Activated CD4-positive, alpha-beta memory T cell treated with anti-CD3 and anti-CD28 coated beads for 36 hours (primary cell): Measurements from ENCODE around the gene COX10. TPM values are rescaled to one million over a fixed set of nuclear protein-coding genes. Genes with fewer than 3 reads are reported as not detected.

ENCODE experiments used
- CTCF ChIA-PET: fragments of 350-600 bp; sonication (Branson Sonifier 250); formaldehyde crosslinking; loops from one replicate; lab custom pipeline; 2021; ENCODE audit warnings: antibody characterized with exemption, inconsistent platforms; lab: Charles Lee
- POLR2A ChIA-PET: fragments of 350-600 bp; sonication (Branson Sonifier 250); formaldehyde crosslinking; loops from one replicate; lab custom pipeline; 2021; ENCODE audit warnings: antibody characterized with exemption; lab: Charles Lee
- DNase-seq: peaks from one replicate; pipeline ENCODE4 v3.0.0-alpha.2; 2020
- H3K27ac Mint-ChIP-seq: one replicate; pipeline ENCODE4 v1.8.0; 2021; ENCODE audit warnings: mixed read lengths
- H3K27me3 Mint-ChIP-seq: one replicate; pipeline ENCODE4 v1.8.0; 2021; ENCODE audit warnings: mixed read lengths
- H3K36me3 Mint-ChIP-seq: one replicate; pipeline ENCODE4 v1.8.0; 2021; ENCODE audit warnings: mixed read lengths
- H3K4me1 Mint-ChIP-seq: one replicate; pipeline ENCODE4 v1.8.0; 2021; ENCODE audit warnings: low read depth, mixed read lengths
- H3K4me3 Mint-ChIP-seq: one replicate; pipeline ENCODE4 v1.8.0; 2021; ENCODE audit warnings: mild to moderate bottlenecking, mixed read lengths
- H3K9me3 Mint-ChIP-seq: one replicate; pipeline ENCODE4 v1.8.0; 2021; ENCODE audit warnings: mixed read lengths
- intact Hi-C: fragments of 100-400 bp; cut with micrococcal nuclease; formaldehyde crosslinking; loops from one replicate; pipeline ENCODE4 v1.15.1; 2023
- total RNA-seq, 2 experiments: library from RNA; stranded (reverse); gene quantifications; one replicate each; pipeline ENCODE4 v1.2.3, GENCODE V29; 2021

Gene COX10
- total RNA-seq, 2 experiments from 2014 or later: 22.9 to 23.6 TPM

DNA sequence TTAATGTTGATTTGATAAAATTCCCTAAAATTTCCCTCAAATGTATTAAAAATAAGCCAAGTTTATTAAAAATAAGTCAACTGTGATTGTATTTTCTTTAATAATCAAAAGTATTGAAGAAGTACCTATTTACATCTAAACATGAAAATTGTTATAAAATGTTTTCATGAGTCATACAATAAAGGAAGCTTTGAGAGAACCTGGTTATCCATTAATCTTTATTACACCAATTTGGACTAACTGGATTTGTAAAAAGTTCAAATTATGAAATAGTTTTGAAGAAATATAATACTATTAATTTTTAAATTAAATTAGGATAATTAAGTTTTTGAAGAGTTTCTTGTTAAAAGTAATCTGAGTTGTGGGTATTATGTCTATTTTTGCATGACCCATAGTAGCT is 63.8 kb downstream of the COX10 start:
- Mint-ChIP-seq H3K4me1 (peaks cover 17% of the 10 kb centered on the region), H3K36me3 (peaks cover 4% of the 10 kb centered on the region), H3K9me3 (no peaks in the 10 kb centered on the region), H3K27ac (no peak overlapping the region), H3K4me3 (no peak overlapping the region), H3K27me3 (no peaks in the 10 kb centered on the region)
- CTCF ChIA-PET: no interaction called here
- no peak for DNase-seq
- intact Hi-C loops: no loop called here
- POLR2A ChIA-PET: interaction anchor here (0.6 kb wide), 1 partner anchor 512 kb away, joined by 3 read pairs; no protein-coding TSS in a partner anchor

DNA sequence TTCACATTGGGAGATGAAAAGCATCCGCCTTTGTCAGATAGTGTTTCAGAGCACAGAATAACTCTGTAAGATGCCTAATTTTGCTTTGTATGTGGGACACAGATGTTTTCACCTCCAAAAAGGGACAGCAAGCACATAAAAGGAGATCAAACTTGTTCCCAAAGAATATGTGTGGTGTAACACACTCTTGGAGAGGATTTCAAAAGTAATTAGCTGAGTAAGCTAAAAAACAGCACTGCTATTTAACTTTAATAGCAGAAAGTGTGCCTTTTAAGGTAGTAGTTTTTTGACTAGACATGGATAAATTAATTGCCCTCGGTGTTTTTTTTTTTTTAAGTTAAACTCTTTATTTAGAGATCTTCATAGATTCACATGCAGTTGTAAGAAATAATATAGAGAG is 65.2 kb downstream of the COX10 start:
- Mint-ChIP-seq H3K27ac (no peak overlapping the region), H3K27me3 (no peaks in the 10 kb centered on the region), H3K36me3 (peaks cover 4% of the 10 kb centered on the region)

DNA sequence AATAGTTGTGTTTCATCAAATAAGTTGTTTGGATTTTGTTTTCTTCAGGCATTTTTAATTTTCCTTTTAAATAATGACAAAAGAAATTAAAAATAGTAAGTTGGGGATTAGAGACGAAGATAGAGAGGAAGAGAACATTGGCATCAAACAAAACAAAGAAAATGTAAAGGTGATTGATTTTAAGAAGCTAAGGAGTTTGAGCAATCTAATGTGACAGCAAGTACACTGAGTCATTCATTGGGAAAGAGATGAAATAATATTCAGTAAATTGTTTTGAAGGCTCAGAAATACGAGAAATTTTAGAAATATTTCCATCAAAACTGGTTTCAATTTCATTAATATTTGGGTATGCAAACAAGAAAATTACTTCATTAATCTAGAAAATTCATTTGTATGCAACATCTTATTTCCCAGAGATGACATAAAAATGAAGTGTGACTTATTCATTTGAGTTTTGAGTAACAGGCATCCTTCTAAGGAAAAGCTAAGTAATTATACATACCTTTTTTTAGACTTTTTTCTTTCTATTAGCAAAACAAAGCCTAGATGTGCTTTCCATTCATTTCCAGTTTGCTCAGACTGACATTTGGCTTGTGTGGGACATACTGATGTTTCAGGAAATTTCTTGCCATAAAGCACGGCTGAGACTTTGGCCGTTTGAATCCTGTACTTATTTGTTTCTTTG is 66.7 kb downstream of the COX10 start:
- no peaks in the 10 kb centered on the region for H3K27me3 Mint-ChIP-seq
- H3K4me1 Mint-ChIP-seq: peaks cover 18% of the 10 kb centered on the region
- no peaks in the 10 kb centered on the region for H3K9me3 Mint-ChIP-seq
- H3K27ac Mint-ChIP-seq: peak overlapping the region; percentile 64
- ChIA-PET CTCF (no interaction called here), POLR2A (no interaction called here)
- H3K4me3 Mint-ChIP-seq: no peak overlapping the region
- no peak for DNase-seq
- peaks cover 2% of the 10 kb centered on the region for H3K36me3 Mint-ChIP-seq
- intact Hi-C loops: loop anchor here (1.0 to 5.0 kb wide), 4 partner anchors 15 to 94 kb away; no protein-coding TSS in a partner anchor

More for the DNA sequence above, 65.2 kb downstream of the COX10 start:
- Mint-ChIP-seq H3K4me1 (peaks cover 17% of the 10 kb centered on the region), H3K4me3 (no peak overlapping the region), H3K9me3 (no peaks in the 10 kb centered on the region)
- intact Hi-C loops: no loop called here
- CTCF ChIA-PET: interaction anchor here (0.9 kb wide), 1 partner anchor 64 kb away, joined by 3 read pairs; no protein-coding TSS in a partner anchor
- DNase-seq: no peak
- POLR2A ChIA-PET: no interaction called here

DNA sequence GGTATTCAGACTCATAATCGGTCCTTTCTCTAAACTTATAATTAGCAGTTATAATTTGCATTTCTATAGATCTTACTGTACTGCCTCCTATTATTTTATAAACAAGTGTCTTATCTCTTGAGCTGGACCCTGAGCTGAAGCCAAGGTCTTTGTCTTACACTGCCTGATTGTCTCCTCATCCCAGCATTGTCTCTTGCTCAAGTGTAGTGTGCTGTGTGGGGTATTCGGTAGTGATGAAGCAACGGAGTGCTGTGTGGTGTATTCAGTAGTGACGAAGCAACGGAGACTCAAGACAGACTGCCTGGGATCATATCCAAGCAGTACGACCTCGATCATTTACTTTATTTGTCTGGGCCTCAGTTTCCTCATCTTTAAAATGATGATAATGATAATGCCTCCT is 69.3 kb downstream of the COX10 start:
- ChIA-PET CTCF (no interaction called here), POLR2A (no interaction called here)
- intact Hi-C loops: loop anchor here (5.0 kb wide), 2 partner anchors 64 to 96 kb away; no protein-coding TSS in a partner anchor
- Mint-ChIP-seq H3K27ac (no peak overlapping the region), H3K4me3 (no peak overlapping the region), H3K9me3 (no peaks in the 10 kb centered on the region), H3K4me1 (peaks cover 28% of the 10 kb centered on the region), H3K36me3 (no peaks in the 10 kb centered on the region), H3K27me3 (no peaks in the 10 kb centered on the region)
- no peak for DNase-seq

DNA sequence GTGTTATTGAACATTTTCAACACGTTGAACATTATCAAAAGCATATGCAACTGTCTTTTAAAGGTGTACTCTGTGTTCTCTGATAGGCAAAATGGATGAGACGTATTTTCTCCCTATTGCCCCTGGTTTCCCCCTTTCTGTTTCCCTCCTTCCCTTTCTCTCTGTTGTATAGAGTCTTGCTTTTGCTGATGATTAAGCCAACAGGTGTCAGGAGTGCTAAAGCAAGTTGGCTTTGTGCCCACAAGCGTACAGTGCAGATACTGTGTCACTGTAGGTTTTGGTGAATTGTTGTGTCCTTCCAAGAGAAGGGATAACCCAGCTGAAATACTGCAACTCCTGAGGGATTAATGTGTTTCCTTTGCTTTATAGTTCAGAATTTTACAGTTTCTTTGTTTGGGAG is 74.4 kb downstream of the COX10 start:
- peaks cover 1% of the 10 kb centered on the region for H3K36me3 Mint-ChIP-seq
- H3K4me3 Mint-ChIP-seq: no peak overlapping the region
- ChIA-PET CTCF (no interaction called here), POLR2A (no interaction called here)
- peaks cover 6% of the 10 kb centered on the region for H3K9me3 Mint-ChIP-seq
- DNase-seq: no peak
- intact Hi-C loops: no loop called here
- no peaks in the 10 kb centered on the region for H3K27me3 Mint-ChIP-seq
- peaks cover 26% of the 10 kb centered on the region for H3K4me1 Mint-ChIP-seq
- no peak overlapping the region for H3K27ac Mint-ChIP-seq

DNA sequence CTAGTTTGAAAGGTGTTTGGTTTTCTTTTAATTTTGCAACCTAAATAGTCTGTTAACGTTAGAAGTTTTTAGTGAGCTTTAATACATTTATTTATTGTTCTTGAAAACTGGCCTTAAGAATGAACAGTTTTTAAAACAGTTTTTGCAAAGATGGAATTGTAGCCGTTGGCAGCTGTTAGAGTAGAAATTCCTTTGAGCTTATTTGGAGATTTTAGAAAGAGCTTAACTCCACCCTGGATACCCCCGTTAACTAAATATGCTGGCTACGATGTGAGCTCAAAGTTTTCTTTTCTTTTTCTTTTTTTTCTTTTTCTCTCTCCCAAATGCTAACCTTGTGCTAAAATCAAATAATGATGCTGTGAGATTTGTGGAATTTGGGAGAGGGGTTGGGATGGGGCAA is 75.2 kb downstream of the COX10 start:
- H3K4me1 Mint-ChIP-seq: peaks cover 26% of the 10 kb centered on the region
- no peak overlapping the region for H3K27ac Mint-ChIP-seq
- no peaks in the 10 kb centered on the region for H3K27me3 Mint-ChIP-seq
- no peak overlapping the region for H3K4me3 Mint-ChIP-seq
- ChIA-PET POLR2A (no interaction called here), CTCF (no interaction called here)
- DNase-seq: no peak
- intact Hi-C loops: no loop called here
- peaks cover 1% of the 10 kb centered on the region for H3K36me3 Mint-ChIP-seq
- H3K9me3 Mint-ChIP-seq: peaks cover 6% of the 10 kb centered on the region

DNA sequence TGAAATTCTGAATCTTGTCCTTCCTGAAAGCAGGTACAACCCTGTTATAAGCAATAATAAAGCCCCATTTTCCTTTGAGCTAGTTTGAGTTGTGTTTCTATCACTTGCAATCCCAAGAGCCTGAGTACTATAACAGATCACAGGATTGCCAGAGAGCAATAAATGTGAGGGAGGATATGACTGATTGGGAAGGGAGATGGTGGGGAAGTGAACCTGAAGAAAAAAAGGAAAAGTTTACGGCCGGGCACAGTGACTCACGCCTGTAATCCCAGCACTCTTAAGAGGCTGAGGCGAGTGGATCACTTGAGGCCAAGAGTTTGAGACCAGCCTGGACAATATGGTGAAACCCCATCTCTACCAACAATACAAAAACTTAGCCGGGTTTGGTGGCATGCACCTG is 80.4 kb downstream of the COX10 start:
- Mint-ChIP-seq H3K4me3 (no peak overlapping the region), H3K36me3 (peaks cover 16% of the 10 kb centered on the region), H3K27ac (no peak overlapping the region), H3K4me1 (peaks cover 39% of the 10 kb centered on the region), H3K9me3 (peaks cover 15% of the 10 kb centered on the region), H3K27me3 (no peaks in the 10 kb centered on the region)
- ChIA-PET CTCF (no interaction called here), POLR2A (no interaction called here)
- DNase-seq: no peak
- intact Hi-C loops: loop anchor here (2.0 to 5.0 kb wide), 2 partner anchors 13 to 48 kb away; no protein-coding TSS in a partner anchor

DNA sequence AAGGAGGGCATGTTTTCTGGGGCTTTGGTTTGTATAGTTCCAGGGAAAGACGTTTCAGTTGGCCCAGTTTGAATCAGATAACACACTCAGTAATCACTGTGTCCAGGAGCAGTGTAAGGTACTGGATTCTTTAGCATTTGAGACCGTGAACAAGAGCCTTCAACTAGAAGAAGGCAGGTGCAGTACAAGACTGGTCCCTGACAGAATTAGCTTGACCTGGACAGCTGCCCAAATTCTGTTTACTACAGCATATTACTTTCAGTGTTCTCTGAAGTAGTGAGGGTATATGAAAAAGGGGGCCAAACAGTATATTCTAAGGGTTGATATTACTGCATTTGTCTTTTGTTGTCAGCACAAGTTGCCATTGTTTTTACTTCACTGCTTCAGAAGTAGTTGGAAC is 81.3 kb downstream of the COX10 start:
- Mint-ChIP-seq H3K36me3 (peaks cover 19% of the 10 kb centered on the region), H3K27ac (no peak overlapping the region), H3K4me1 (peaks cover 33% of the 10 kb centered on the region), H3K9me3 (peaks cover 15% of the 10 kb centered on the region), H3K4me3 (no peak overlapping the region), H3K27me3 (no peaks in the 10 kb centered on the region)
- intact Hi-C loops: loop anchor here (2.0 to 5.0 kb wide), 2 partner anchors 14 to 47 kb away; no protein-coding TSS in a partner anchor
- ChIA-PET POLR2A (no interaction called here), CTCF (no interaction called here)
- no peak for DNase-seq

DNA sequence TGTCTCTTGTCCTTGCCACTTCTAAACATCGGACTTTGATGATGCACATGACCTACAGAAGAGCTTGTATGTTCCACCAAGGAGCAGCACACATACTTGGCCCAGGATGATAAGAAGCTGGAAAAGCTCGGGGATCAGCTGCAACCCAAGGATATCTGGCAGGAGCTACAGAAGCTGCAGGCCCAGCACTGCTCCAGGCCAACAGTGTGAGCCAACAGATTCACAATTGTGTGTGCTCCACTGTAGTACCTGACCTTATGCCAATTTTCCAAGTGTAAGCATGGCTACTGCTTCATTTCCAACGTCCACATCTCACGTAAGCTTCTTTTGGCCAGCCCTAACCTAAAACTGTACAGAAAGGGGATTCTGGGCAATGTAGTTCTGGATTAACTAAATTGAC is 83.4 kb downstream of the COX10 start:
- no peak for DNase-seq
- POLR2A ChIA-PET: no interaction called here
- Mint-ChIP-seq H3K27me3 (no peaks in the 10 kb centered on the region), H3K4me3 (no peak overlapping the region), H3K9me3 (peaks cover 9% of the 10 kb centered on the region), H3K36me3 (peaks cover 18% of the 10 kb centered on the region), H3K4me1 (peaks cover 35% of the 10 kb centered on the region), H3K27ac (no peak overlapping the region)
- CTCF ChIA-PET: no interaction called here
- intact Hi-C loops: loop anchor here (5.0 kb wide), 1 partner anchor 45 kb away; no protein-coding TSS in a partner anchor

DNA sequence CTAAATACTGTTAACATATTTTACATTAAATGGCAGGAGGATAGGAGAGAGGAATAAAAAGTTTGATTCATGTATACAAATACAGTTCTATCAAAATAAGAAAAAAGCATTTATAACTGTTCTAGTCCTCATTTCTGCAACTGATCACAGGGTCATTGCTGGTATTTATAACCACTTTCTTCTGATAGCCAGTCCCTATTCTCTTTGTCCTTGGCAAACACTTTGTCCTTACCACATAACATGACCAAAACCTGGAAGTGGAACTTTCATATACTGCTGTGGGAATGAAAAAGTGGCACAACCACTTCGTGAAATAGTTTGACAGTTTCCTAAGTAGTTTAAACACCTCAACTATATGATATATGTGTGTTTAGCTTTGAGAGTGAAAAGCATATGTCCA is 84.1 kb downstream of the COX10 start:
- Mint-ChIP-seq H3K9me3 (peaks cover 9% of the 10 kb centered on the region), H3K4me1 (peaks cover 37% of the 10 kb centered on the region), H3K36me3 (peaks cover 18% of the 10 kb centered on the region), H3K27me3 (no peaks in the 10 kb centered on the region), H3K4me3 (no peak overlapping the region), H3K27ac (no peak overlapping the region)
- DNase-seq: no peak
- POLR2A ChIA-PET: no interaction called here
- CTCF ChIA-PET: no interaction called here
- intact Hi-C loops: loop anchor here (5.0 kb wide), 1 partner anchor 44 kb away; no protein-coding TSS in a partner anchor

DNA sequence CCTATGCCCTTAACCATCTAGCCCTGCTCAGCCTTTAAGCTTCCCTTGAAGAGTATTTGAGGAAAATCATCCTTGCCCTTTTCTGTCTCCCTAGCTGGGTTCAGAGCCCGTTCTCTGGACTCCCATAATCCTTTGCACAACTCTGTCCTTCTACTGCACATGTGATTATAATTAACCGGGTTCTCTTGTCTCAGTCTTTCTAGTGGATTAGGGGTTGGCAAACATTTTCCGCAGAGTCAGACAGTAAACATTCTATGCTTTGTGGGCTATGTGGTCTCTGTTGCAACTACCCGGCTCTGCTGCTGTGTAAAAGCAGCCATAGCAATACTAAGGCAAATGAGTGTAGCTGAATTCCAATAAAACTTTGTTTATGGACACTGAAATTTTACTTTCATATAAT is 87.4 kb downstream of the COX10 start:
- Mint-ChIP-seq H3K4me1 (peaks cover 21% of the 10 kb centered on the region), H3K27ac (no peak overlapping the region), H3K36me3 (peaks cover 22% of the 10 kb centered on the region), H3K27me3 (no peaks in the 10 kb centered on the region), H3K4me3 (no peak overlapping the region), H3K9me3 (peaks cover 9% of the 10 kb centered on the region)
- CTCF ChIA-PET: no interaction called here
- intact Hi-C loops: no loop called here
- POLR2A ChIA-PET: no interaction called here
- no peak for DNase-seq

DNA sequence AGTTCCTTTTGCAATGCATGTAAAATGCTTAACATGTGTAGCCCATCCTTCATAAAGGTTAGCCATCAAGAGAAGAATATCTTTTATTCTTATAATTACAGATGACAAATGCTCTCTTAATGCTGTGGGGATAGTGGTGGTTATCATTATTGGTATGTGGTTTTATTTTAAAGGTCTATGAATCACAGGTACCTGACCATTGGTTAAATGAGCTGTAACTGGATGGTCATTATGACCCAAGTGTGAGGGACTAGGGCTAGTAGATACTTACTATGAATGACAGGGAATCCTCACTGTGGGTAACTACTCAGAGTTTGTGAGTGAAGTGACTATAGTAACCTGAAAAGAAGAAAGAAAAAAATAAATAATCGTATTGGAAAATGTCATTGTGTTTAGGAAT is 88.5 kb downstream of the COX10 start:
- H3K36me3 Mint-ChIP-seq: peaks cover 12% of the 10 kb centered on the region
- ChIA-PET CTCF (no interaction called here), POLR2A (no interaction called here)
- H3K27ac Mint-ChIP-seq: no peak overlapping the region
- H3K27me3 Mint-ChIP-seq: no peaks in the 10 kb centered on the region
- H3K4me3 Mint-ChIP-seq: no peak overlapping the region
- intact Hi-C loops: no loop called here
- H3K4me1 Mint-ChIP-seq: peaks cover 12% of the 10 kb centered on the region
- DNase-seq: no peak
- no peaks in the 10 kb centered on the region for H3K9me3 Mint-ChIP-seq

DNA sequence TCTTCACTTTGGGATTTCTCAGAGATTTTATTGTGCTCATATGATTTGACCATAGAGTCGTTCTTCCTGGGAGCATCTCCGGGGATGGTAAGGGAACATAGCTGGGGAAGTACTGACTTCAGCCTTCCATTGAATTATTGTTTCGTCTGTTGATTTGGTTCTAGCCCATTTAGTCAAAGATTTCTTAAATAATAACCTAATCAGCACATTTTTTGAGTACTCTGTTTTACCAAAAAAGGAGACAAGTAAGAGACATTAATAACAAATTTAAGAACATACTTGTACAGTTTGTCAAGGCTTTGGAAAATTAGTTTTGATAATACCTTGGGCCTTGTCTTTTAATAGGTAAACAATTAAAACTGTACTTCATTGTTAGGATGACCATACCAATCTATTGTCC is 89.4 kb downstream of the COX10 start:
- Mint-ChIP-seq H3K4me1 (peaks cover 9% of the 10 kb centered on the region), H3K4me3 (no peak overlapping the region), H3K9me3 (no peaks in the 10 kb centered on the region), H3K36me3 (peaks cover 13% of the 10 kb centered on the region), H3K27me3 (no peaks in the 10 kb centered on the region), H3K27ac (no peak overlapping the region)
- ChIA-PET CTCF (no interaction called here), POLR2A (no interaction called here)
- no peak for DNase-seq
- intact Hi-C loops: no loop called here
